ENCODE data around the gene RFX8. TPM values are rescaled to one million over a fixed set of nuclear protein-coding genes. Genes with fewer than 3 reads are reported as not detected.

RFX8 gene
- total and polyA plus RNA-seq, 10 of the 15 experiments (the other 5 are each of a cell fraction or from before 2014, with no cell fraction given), result 0.19 TPM; not detected in 9

DNA sequence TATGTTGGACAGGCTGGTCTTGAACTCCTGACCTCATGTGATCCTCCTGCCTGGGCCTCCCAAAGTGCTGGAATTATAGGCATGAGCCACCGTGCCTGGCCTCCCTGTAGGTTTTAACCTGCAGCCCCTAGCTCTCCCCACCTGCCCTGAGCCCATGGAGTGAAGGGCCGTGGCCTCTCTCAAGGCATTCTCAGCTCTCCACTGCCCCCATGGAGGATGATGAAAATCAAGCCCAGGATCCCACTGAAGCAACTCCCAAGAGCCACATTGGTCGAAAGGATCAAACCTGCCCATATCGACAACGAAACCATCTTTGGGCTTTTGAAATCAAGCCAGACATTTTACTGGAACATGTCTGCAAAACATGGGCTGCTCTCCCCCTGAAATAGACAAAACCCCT, 65.2 kb downstream of the RFX8 start:
- 12% methylated on average over 5 of the region's 5 CpGs for WGBS (ENCODE audit: insufficient coverage, insufficient replicate concordance, low lambda C conversion rate, missing lambda C conversion rate)

More for the DNA sequence above, 65.2 kb downstream of the RFX8 start:
- ATAC-seq (no peak), FAIRE-seq (no peak), DNase-seq (ENCODE audit: low read depth, low spot score) (no peak)
- ChIA-PET POLR2A (no interaction called here), SMC1A (ENCODE audit: uncharacterized antibody, unreplicated experiment) (no interaction called here), RAD21 (ENCODE audit: unreplicated experiment) (no interaction called here), CTCF (interaction anchor here (1.2 kb wide), 1 partner anchor 422 kb away, joined by 4 read pairs; no protein-coding TSS in a partner anchor)
- intact Hi-C loops (cut with micrococcal nuclease; ENCODE audit: unreplicated experiment), result loop anchor here (10.0 kb wide), 2 partner anchors 395 to 465 kb away; no protein-coding TSS in a partner anchor
- H3K9me3 ChIP-seq (replicated peaks; ENCODE audit: control insufficient read depth, insufficient read depth, low read length), result no peaks in the 10 kb centered on the region
- no peaks in the 10 kb centered on the region for H3K79me2 ChIP-seq (ENCODE audit: control insufficient read depth, insufficient read depth, low read length)
- no peak overlapping the region for H2AFZ ChIP-seq (ENCODE audit: control insufficient read depth, low read depth, low read length)
- TF ChIP-seq SMAD5 (IDR thresholded peaks at IDR 0.05; ENCODE audit: low read depth), result no peak
- TF ChIP-seq NFYA (IDR thresholded peaks at IDR 0.05; ENCODE audit: borderline replicate concordance, low read depth, low read length), result no peak
- no peak for TF ChIP-seq ZNF384 (IDR thresholded peaks at IDR 0.05; ENCODE audit: borderline replicate concordance, low read depth, low read length)
- no peak for TF ChIP-seq PAX5 (IDR thresholded peaks at IDR 0.05; ENCODE audit: borderline replicate concordance, low read depth, low read length)
- TF ChIP-seq CBFB (IDR thresholded peaks at IDR 0.05; ENCODE audit: low read depth), result no peak
- TF ChIP-seq, protein P1, sequence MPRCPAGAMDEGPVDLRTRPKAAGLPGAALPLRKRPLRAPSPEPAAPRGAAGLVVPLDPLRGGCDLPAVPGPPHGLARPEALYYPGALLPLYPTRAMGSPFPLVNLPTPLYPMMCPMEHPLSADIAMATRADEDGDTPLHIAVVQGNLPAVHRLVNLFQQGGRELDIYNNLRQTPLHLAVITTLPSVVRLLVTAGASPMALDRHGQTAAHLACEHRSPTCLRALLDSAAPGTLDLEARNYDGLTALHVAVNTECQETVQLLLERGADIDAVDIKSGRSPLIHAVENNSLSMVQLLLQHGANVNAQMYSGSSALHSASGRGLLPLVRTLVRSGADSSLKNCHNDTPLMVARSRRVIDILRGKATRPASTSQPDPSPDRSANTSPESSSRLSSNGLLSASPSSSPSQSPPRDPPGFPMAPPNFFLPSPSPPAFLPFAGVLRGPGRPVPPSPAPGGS (IDR thresholded peaks at IDR 0.05; ENCODE audit: borderline replicate concordance, insufficient read depth, low read depth, low read length, poor library complexity, severe bottlenecking), result no peak
- no peak for TF ChIP-seq NBN (IDR thresholded peaks at IDR 0.05)
- TF ChIP-seq RAD51 (IDR thresholded peaks at IDR 0.05), result no peak
- no peak for TF ChIP-seq ZNF207 (IDR thresholded peaks at IDR 0.05; ENCODE audit: borderline replicate concordance)
- TF ChIP-seq, protein P2, sequence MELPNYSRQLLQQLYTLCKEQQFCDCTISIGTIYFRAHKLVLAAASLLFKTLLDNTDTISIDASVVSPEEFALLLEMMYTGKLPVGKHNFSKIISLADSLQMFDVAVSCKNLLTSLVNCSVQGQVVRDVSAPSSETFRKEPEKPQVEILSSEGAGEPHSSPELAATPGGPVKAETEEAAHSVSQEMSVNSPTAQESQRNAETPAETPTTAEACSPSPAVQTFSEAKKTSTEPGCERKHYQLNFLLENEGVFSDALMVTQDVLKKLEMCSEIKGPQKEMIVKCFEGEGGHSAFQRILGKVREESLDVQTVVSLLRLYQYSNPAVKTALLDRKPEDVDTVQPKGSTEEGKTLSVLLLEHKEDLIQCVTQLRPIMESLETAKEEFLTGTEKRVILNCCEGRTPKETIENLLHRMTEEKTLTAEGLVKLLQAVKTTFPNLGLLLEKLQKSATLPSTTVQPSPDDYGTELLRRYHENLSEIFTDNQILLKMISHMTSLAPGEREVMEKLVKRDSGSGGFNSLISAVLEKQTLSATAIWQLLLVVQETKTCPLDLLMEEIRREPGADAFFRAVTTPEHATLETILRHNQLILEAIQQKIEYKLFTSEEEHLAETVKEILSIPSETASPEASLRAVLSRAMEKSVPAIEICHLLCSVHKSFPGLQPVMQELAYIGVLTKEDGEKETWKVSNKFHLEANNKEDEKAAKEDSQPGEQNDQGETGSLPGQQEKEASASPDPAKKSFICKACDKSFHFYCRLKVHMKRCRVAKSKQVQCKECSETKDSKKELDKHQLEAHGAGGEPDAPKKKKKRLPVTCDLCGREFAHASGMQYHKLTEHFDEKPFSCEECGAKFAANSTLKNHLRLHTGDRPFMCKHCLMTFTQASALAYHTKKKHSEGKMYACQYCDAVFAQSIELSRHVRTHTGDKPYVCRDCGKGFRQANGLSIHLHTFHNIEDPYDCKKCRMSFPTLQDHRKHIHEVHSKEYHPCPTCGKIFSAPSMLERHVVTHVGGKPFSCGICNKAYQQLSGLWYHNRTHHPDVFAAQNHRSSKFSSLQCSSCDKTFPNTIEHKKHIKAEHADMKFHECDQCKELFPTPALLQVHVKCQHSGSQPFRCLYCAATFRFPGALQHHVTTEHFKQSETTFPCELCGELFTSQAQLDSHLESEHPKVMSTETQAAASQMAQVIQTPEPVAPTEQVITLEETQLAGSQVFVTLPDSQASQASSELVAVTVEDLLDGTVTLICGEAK (IDR thresholded peaks at IDR 0.05; ENCODE audit: borderline replicate concordance), result no peak
- TF ChIP-seq YY1 (IDR thresholded peaks at IDR 0.05; ENCODE audit: low read depth, low read length), result no peak
- TF ChIP-seq IKZF2 (IDR thresholded peaks at IDR 0.05), result no peak
- no peaks in the 10 kb centered on the region for H4K20me1 ChIP-seq (ENCODE audit: control insufficient read depth, insufficient read depth)
- no peaks in the 10 kb centered on the region; a peak in 2 of 4 replicates for H3K27me3 ChIP-seq (replicated peaks in 1 of 2; ENCODE audit: control insufficient read depth in 2 of 2, insufficient read depth in 2 of 2, low read length in 1 of 2)
- no peaks in the 10 kb centered on the region for H3K36me3 ChIP-seq (ENCODE audit: control insufficient read depth in 2 of 2, insufficient read depth in 2 of 2, low read length in 1 of 2)
- H3K27ac ChIP-seq (ENCODE audit: control insufficient read depth, insufficient read depth), result no peak overlapping the region
- in situ Hi-C loops (cut with MboI), result loop anchor here (25.0 kb wide), 1 partner anchor 1053 kb away; the partner anchor contains the start of gene SLC9A4
- H3K4me3 ChIP-seq, result no peak overlapping the region
- BruUV-seq (replicated peaks), result no TSS peak
- no peaks in the 10 kb centered on the region for H3K4me1 ChIP-seq (ENCODE audit: control insufficient read depth, insufficient read depth, low read length)
- H3K9ac ChIP-seq (ENCODE audit: control insufficient read depth, insufficient read depth, low read length), result no peak overlapping the region
- no peak overlapping the region for H3K4me2 ChIP-seq (ENCODE audit: control insufficient read depth, insufficient read depth)

Data from GM12878 (cell line).